Motor neuron (in vitro differentiated cells): ENCODE results near the gene SV2B. TPM values are rescaled to one million over a fixed set of nuclear protein-coding genes. Genes with fewer than 3 reads are reported as not detected.

Experiments used
- ATAC-seq, 8 experiments: fragments of 200-7000 bp; cut with Tn5 transposase; replicated peaks in 6 of 8; 2 replicates each; pipeline ENCODE4 v1.8.0; 2021; ENCODE audit warnings: mild to moderate bottlenecking in 8 of 8, moderate library complexity in 8 of 8
- H3K27ac ChIP-seq, 2 donors: fragments of 250-450 bp; sonication (Bioruptor Pico); 2 replicates each; pipeline ENCODE4 v1.9.0; 2021; ENCODE audit warnings: antibody characterized with exemption in 2 of 2, mild to moderate bottlenecking in 2 of 2, moderate library complexity in 1 of 2
- H3K4me1 ChIP-seq, 2 donors: fragments of 250-450 bp; sonication (Bioruptor Pico); replicated peaks in 1 of 2; 2 replicates each; pipeline ENCODE4 v1.6.1; 2021; ENCODE audit warnings: antibody characterized with exemption in 2 of 2, mild to moderate bottlenecking in 2 of 2, moderate library complexity in 1 of 2
- H3K4me3 ChIP-seq, 5 donors: fragments of 250-450 bp; sonication (Bioruptor Pico); 2 replicates each; pipeline ENCODE4 v1.9.0; 2021; ENCODE audit warnings: antibody characterized with exemption in 5 of 5, mild to moderate bottlenecking in 5 of 5, moderate library complexity in 4 of 5
- WGBS, 10 experiments: fragments of 450-650 bp; shearing (Covaris generic); methylation state at CpG; one replicate each; pipeline ENCODE4 v1.0.0; 2022; 5-methylcytosine and 5-hydroxymethylcytosine counted together
- in situ Hi-C, 9 experiments: fragments of 400-800 bp; cut with MboI; loops; one replicate each; pipeline ENCODE4 v1.15.0; 2021; ENCODE audit warnings: low sequenced_read_pairs in 9 of 9, low pct_unique_long_range_greater_than_20kb in 2 of 9; ENCODE audit not compliant: unreplicated experiment in 9 of 9
- total RNA-seq, 8 experiments: library from RNA; unstranded; fragments of 300-600 nt; gene quantifications; 2 replicates each; pipeline versions ENCODE4 v1.2.3 to v1.2.4, GENCODE V29; 2022

Gene SV2B
- total RNA-seq, 8 experiments from 2014 or later = 0.63 to 117 (median 6.6) TPM

DNA sequence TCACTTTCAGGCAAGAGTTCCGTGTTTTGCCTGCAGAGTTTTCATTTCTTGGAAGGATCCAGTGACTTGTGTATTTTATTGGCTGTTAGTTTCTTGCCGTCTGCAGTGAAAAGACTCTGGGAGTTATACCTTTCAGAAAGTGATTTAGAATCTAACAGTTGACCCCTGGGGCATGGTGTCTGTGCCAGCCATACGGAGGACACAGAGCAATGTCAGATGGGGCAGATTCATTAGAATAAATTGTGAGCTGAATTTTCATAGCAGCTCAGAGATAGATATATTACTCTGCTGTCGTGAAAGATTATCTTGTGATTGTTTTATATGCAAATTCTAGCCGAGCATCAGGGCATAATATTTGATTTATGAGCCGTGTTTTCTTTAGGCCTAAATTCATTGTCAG lies 131.6 kb downstream of the SV2B start:
- Histone ChIP-seq H3K4me3 (no peak overlapping the region), H3K27ac (no peak overlapping the region), H3K4me1 (peaks cover under 1 to 30% of the 10 kb centered on the region in 2 donors)
- peak in 5 of 8 experiments; percentile 31 to 85 (median 72) for ATAC-seq
- in situ Hi-C loops = loop anchor here in 5 of 9 experiments (25.0 kb wide), 2 partner anchors 169 to 269 kb away; partner anchors contain the start of gene RCCD1 (in 1 of the 5)
- WGBS, 10 experiments = 14 to 60% (median 37%) methylated on average over 1 to 6 of the region's 6 CpGs; no CpG with 5 or more reads in 1 of the 10 experiments

DNA sequence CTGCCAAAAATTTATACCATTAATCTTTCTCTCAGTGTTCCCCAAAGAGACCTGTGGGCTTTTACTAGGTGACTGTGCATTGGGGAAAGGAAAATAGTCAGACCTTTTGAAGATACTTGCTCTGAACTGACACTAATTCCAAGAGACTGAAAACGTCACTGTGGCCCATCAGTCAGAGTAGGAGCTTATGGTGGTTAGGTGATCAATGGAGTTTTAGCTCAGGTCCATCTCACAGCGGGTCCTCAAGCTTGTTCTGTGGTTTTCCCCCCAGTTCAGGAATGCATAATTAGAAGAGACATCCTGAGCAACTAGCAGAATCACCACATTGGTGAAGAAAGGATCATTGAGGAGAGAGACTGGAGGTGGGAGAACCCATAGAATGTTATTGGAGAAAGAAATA lies 134.7 kb downstream of the SV2B start:
- in situ Hi-C loops = loop anchor here in 5 of 9 experiments (25.0 kb wide), 2 partner anchors 172 to 272 kb away; partner anchors contain the start of gene RCCD1 (in 1 of the 5)
- 0 to 93% (median 59%) methylated on average over 1 to 2 of the region's 2 CpGs; no CpG with 5 or more reads in 4 of the 10 experiments for WGBS, 10 experiments
- Histone ChIP-seq H3K4me1 (peaks cover 22 to 40% of the 10 kb centered on the region in 2 donors), H3K4me3 (no peak overlapping the region), H3K27ac (no peak overlapping the region)
- ATAC-seq = no peak

DNA sequence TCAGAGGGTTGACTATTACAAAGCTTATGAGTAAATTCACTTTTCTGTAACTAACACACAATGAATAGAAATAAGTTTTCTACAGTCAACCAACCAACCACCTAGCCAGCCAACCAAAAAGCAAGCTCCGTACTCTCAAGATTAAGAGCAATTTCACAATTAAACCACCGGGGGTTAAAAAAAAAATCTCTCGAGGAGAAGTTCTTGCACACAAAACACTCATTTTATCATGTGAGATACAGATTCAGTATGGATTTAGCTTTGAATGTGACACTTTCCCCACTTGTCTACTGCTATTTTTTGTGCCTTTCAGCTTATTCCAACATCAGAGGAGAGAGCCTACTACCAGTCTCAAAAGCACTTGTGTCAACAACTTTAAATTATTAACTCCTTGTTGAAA lies 135.3 kb downstream of the SV2B start:
- H3K27ac ChIP-seq = no peak overlapping the region

DNA sequence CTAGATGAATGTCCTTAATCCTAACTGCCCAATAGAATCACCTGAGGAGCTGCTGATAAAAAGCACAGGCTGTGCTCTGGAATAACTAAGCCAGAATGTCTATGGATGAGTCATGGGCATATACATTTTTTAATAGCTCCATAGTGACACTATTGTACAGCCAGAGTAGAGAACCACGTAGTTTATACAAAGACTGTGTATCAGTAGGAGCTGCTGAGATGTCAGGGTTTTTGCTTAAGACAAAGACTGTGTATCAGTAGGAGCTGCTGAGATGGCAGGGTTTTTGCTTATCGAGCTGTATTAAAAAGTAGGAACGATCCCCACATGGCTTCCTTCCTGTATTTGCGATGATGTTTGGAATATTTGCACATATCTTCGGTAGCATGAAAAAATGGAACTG lies 137.4 kb downstream of the SV2B start:
- in situ Hi-C loops = loop anchor here in 5 of 9 experiments (25.0 kb wide), 2 partner anchors 175 to 275 kb away; partner anchors contain the start of gene RCCD1 (in 1 of the 5)
- Histone ChIP-seq H3K4me3 (no peak overlapping the region), H3K27ac (no peak overlapping the region), H3K4me1 (peaks cover 22% of the 10 kb centered on the region in 2 donors)
- ATAC-seq = peak; percentile 47 to 93 (median 82)
- 28 to 90% (median 66%) methylated on average over 1 to 5 of the region's 5 CpGs; no CpG with 5 or more reads in 2 of the 10 experiments for WGBS, 10 experiments

More for the DNA sequence above, 135.3 kb downstream of the SV2B start:
- in situ Hi-C loops = loop anchor here in 5 of 9 experiments (25.0 kb wide), 2 partner anchors 173 to 273 kb away; partner anchors contain the start of gene RCCD1 (in 1 of the 5)
- WGBS, 10 experiments = 33 to 100% (median 73%) methylated on average over 2 to 3 of the region's 3 CpGs; no CpG with 5 or more reads in 2 of the 10 experiments
- H3K4me3 ChIP-seq = no peak overlapping the region
- peaks cover 22 to 40% of the 10 kb centered on the region in 2 donors for H3K4me1 ChIP-seq
- no peak for ATAC-seq

DNA sequence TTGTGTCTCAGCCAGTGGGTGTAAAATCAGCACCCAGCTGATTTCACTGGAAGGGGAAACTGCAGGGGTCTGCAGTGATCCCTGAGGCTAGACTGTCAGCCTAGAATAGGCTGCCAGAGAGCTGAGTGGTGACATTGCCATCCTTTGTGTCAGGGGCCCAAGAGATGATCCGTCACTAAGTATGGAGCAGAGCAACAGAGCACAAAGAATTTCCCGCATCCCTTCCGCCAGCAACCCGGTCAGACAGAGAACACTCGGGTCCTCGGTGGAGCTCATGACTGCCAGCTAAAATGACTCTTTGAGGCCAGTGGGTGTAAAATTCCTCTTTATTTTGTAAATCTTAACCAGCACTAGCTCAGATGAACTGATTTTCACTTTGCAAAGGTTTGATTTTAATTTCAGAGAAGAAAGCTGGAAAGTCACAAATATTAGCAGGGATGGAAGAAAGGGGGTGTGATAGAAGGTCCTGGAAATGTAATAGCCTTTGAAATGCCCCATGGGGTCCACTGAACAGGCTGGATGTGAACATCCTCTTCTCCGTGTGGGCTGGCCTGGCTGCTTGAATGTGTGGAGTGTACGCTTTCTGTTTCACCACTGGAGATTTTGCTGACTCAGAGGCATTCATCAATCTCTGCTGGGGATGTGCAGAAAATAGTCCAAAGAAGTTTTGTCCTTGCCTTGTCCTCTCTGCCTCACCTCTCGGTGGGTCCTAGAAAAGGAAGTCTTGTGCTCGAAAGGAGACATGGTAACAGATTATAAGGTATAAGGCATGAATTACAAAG lies 138.8 kb downstream of the SV2B start:
- peak in 7 of 8 experiments; percentile 69 to 82 (median 76) for ATAC-seq
- Histone ChIP-seq H3K4me1 (peaks cover 22% of the 10 kb centered on the region in 2 donors), H3K4me3 (no peak overlapping the region), H3K27ac (peak overlapping the region in 1 of 2 donors; percentile 43)
- in situ Hi-C loops = loop anchor here in 5 of 9 experiments (25.0 kb wide), 2 partner anchors 177 to 277 kb away; partner anchors contain the start of gene RCCD1 (in 1 of the 5)
- 0 to 72% (median 61%) methylated on average over 1 to 9 of the region's 10 CpGs; no CpG with 5 or more reads in 2 of the 10 experiments for WGBS, 10 experiments

DNA sequence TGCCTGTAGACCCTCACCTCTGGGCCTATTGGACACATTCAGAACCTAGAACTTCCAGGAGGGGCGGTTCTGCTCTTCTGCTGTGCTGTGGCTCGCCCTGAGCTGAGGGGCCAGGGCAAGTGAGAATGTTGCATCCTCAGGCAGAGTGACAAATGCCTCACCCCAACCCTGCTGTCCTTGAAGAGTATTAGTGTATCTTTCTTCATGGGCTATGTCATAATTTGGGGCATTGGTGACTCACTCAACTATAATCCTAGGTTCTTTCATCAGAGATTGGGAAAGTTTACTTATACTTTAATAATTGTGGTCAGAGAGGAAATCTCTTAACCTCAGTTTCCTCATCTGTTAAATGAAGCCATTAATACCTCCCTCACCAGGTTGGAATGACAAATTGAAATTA lies 143.8 kb downstream of the SV2B start:
- peak in 1 of 8 experiments; percentile 17 for ATAC-seq
- in situ Hi-C loops = loop anchor here in 6 of 9 experiments (10.0 to 25.0 kb wide), 3 partner anchors 182 to 282 kb away; partner anchors contain the start of gene RCCD1 (in 1 of the 6)
- 40 to 72% (median 49%) methylated on average over 1 to 2 of the region's 2 CpGs; no CpG with 5 or more reads in 7 of the 10 experiments for WGBS, 10 experiments

DNA sequence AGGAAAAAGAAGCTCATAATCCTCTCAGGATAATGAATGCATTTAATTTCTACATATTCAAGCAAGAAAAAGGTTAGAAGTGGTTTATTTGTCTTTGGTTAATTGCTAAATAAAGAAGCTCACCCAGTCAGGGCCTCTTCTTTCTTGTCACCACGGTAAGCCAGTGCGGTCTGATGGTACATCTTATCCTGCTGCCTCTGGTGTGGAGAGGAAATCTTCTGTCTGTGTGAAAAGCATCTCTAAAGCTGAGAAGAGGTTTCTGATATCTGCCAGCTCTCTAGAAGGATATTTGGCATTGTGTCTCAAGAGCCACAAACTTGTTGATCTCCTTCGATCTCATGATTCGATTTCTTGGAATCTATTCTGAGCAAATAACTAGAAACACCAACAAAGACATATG lies 144.9 kb downstream of the SV2B start:
- Histone ChIP-seq H3K4me1 (no peaks in the 10 kb centered on the region), H3K27ac (no peak overlapping the region), H3K4me3 (no peak overlapping the region)
- WGBS, 10 experiments = 0 to 96% (median 89%) methylated on average over 2 to 4 of the region's 4 CpGs; no CpG with 5 or more reads in 1 of the 10 experiments
- peak in 2 of 8 experiments; percentile 25 to 59 for ATAC-seq
- in situ Hi-C loops = loop anchor here in 6 of 9 experiments (10.0 to 25.0 kb wide), 3 partner anchors 183 to 283 kb away; partner anchors contain the start of gene RCCD1 (in 1 of the 6)

More for the DNA sequence above, 143.8 kb downstream of the SV2B start:
- H3K4me1 ChIP-seq = peaks cover 5% of the 10 kb centered on the region in 2 donors
- no peak overlapping the region for H3K4me3 ChIP-seq
- H3K27ac ChIP-seq = no peak overlapping the region

DNA sequence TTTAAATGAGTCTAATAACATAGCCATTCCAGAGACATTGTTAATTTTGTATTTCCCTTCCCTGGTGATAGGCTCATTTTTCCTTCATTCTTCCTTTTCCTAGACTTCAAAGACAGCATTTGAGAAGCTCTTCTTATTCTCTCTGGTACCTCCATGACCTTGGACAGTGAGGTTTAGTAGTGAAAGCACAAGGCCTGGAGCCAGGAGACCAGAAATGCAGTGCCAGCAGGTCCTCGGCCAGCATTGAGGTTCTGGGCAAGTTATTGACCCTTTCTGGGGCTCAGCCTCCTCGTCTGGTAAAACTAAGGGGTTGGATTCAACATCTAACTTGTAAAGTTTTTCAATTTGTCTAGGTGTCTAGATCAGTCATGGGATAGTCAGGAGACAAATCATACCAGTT lies 146.9 kb downstream of the SV2B start:
- no peak overlapping the region for H3K4me3 ChIP-seq
- in situ Hi-C loops = loop anchor here in 6 of 9 experiments (10.0 to 25.0 kb wide), 3 partner anchors 185 to 285 kb away; partner anchors contain the start of gene RCCD1 (in 1 of the 6)
- H3K27ac ChIP-seq = no peak overlapping the region
- H3K4me1 ChIP-seq = no peaks in the 10 kb centered on the region
- no peak for ATAC-seq
- 0 to 69% (median 45%) methylated on average over 1 to 2 of the region's 2 CpGs; no CpG with 5 or more reads in 1 of the 10 experiments for WGBS, 10 experiments

DNA sequence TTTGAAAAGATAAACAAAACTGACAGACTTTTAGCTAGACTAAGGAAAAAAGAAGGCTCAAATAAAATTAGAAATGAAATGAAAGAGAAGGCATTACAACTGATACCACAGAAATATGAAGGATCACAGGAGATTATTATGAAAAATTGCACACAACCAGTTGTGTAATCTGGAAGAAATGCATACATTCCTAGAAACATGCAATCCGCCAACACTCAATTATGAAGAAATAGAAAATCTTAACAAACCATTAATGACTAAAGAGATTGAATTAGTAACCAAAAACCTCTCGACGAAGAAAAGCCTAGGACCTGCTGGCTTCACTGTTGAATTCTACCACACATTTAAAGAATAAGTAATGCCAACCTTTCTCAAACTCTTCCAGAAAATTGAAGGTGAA lies 149.5 kb downstream of the SV2B start:
- no peak for ATAC-seq
- Histone ChIP-seq H3K27ac (no peak overlapping the region), H3K4me1 (no peaks in the 10 kb centered on the region), H3K4me3 (no peak overlapping the region)
- 36 to 92% (median 76%) methylated on average over 1 to 3 of the region's 3 CpGs for WGBS, 10 experiments
- in situ Hi-C loops = loop anchor here in 6 of 9 experiments (10.0 to 25.0 kb wide), 3 partner anchors 187 to 287 kb away; partner anchors contain the start of gene RCCD1 (in 1 of the 6)

DNA sequence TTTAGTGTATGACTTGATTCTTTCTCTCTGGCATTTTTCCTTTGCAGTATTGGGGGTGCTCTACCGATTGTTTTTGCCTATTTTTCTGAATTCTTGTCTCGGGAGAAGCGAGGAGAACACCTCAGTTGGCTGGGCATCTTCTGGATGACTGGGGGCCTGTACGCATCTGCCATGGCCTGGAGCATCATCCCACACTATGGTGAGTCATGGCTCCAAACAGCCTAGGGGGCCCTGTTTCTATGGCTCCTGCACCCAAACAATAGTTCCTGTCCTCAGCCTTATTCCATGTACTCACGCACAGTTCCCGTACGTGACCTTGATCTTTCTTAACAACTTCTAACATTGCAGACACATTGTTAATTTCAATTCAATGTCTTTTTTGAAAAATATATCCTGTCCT lies 152.3 kb downstream of the SV2B start:
- Histone ChIP-seq H3K27ac (no peak overlapping the region), H3K4me3 (no peak overlapping the region), H3K4me1 (peaks cover 4 to 14% of the 10 kb centered on the region in 2 donors)
- 67 to 95% (median 81%) methylated on average over 3 to 7 of the region's 7 CpGs for WGBS, 10 experiments
- in situ Hi-C loops = loop anchor here in 1 of 9 experiments (25.0 kb wide), 1 partner anchor 190 kb away; no protein-coding TSS in a partner anchor
- no peak for ATAC-seq

DNA sequence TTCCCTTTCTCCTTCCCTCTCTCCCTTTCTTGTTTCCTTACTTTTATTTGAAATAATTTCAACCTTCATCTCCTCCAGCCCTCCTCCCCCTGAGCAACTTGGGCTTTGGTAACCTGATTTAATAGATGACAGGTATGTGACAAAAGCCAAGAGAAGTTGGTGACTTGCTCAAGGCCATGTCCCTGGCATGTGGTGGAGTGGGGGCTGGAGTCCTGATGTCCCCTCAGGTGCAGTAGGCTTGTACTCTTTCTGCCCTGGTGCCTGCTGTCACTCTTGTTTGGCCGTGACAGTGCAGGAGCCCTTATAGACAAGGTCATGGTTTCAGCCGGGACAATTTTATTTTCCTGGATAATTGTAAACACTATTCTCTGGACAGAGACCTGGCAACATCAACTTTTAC lies 152.7 kb downstream of the SV2B start:
- in situ Hi-C loops = loop anchor here in 1 of 9 experiments (25.0 kb wide), 1 partner anchor 190 kb away; no protein-coding TSS in a partner anchor
- Histone ChIP-seq H3K4me3 (no peak overlapping the region), H3K27ac (no peak overlapping the region), H3K4me1 (peaks cover 4 to 14% of the 10 kb centered on the region in 2 donors)
- no peak for ATAC-seq
- WGBS, 10 experiments = 40 to 100% (median 60%) methylated on average over 1 to 2 of the region's 2 CpGs; no CpG with 5 or more reads in 3 of the 10 experiments

DNA sequence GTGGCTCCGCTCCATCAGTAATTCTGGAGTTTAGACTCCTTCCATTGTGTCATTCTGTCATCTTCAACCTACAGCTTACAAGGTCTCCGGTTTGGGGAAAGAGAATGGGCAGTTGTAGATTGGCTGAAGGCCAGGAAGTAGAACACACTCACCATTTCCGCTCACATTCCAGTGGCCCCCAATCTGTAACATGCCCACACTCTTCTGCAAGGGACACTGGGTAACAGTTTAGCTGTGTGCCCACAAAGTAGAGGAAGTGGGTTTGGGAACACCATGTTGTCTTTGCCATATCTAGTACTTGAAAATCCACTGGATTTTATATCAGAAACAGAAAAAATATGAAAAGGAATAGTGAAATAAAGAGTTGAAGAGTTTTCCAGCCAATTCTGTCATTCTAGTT lies 153.5 kb downstream of the SV2B start:
- H3K27ac ChIP-seq = no peak overlapping the region
- H3K4me3 ChIP-seq = no peak overlapping the region
- in situ Hi-C loops = loop anchor here in 1 of 9 experiments (25.0 kb wide), 1 partner anchor 191 kb away; no protein-coding TSS in a partner anchor
- H3K4me1 ChIP-seq = peaks cover 9 to 18% of the 10 kb centered on the region in 2 donors
- WGBS, 10 experiments = 50 to 100% (median 76%) methylated on average over 1 to 3 of the region's 3 CpGs; no CpG with 5 or more reads in 4 of the 10 experiments
- ATAC-seq = no peak
